Mesendoderm (in vitro differentiated cells): Measurements from ENCODE around the gene GGT7.

ENCODE experiments used
- DNase-seq: peaks from one replicate; pipeline ENCODE4 v3.0.0; 2013
- H2AK5ac ChIP-seq: 2 replicates; pipeline ENCODE4 v1.6.1; 2013; ENCODE audit warnings: low read length, inconsistent platforms
- H2BK120ac ChIP-seq: 2 replicates; pipeline ENCODE4 v1.6.1; 2013; ENCODE audit warnings: low read depth, mild to moderate bottlenecking, low read length, moderate library complexity, mixed read lengths
- H2BK15ac ChIP-seq: replicated peaks from 2 replicates; pipeline ENCODE4 v1.6.1; 2013; ENCODE audit warnings: low read depth, mild to moderate bottlenecking, moderate library complexity
- H2BK5ac ChIP-seq: 2 replicates; pipeline ENCODE4 v1.6.1; 2013; ENCODE audit warnings: low read length, inconsistent platforms
- H3K18ac ChIP-seq: 2 replicates; pipeline ENCODE4 v1.6.1; 2013; ENCODE audit warnings: mild to moderate bottlenecking, low read length, mixed read lengths
- H3K23ac ChIP-seq: one replicate; pipeline ENCODE4 v1.6.1; 2013; ENCODE audit warnings: low read length
- H3K27ac ChIP-seq: 2 replicates; pipeline ENCODE4 v1.5.1; 2013; ENCODE audit warnings: low read depth, mild to moderate bottlenecking, inconsistent platforms, low read length, moderate library complexity
- H3K27me3 ChIP-seq: 2 replicates; pipeline ENCODE4 v1.6.1; 2013; ENCODE audit warnings: low read length, control low read depth, mild to moderate bottlenecking, inconsistent platforms; ENCODE audit not compliant: insufficient read depth, poor library complexity
- H3K36me3 ChIP-seq: 2 replicates; pipeline ENCODE4 v1.6.1; 2013; ENCODE audit warnings: low read length, inconsistent platforms; ENCODE audit not compliant: control insufficient read depth, insufficient read depth
- H3K4ac ChIP-seq: one replicate; pipeline ENCODE4 v1.6.1; 2013; ENCODE audit warnings: low read depth, mild to moderate bottlenecking, low read length, moderate library complexity
- H3K4me1 ChIP-seq: 2 replicates; pipeline ENCODE4 v1.6.1; 2013; ENCODE audit warnings: low read depth, low read length, inconsistent platforms; ENCODE audit not compliant: control insufficient read depth
- H3K4me2 ChIP-seq: 2 replicates; pipeline ENCODE4 v1.6.1; 2013; ENCODE audit warnings: low read length
- H3K4me3 ChIP-seq: 2 replicates; pipeline ENCODE4 v1.5.1; 2013; ENCODE audit warnings: mild to moderate bottlenecking, low read length
- H3K56ac ChIP-seq: one replicate; pipeline ENCODE4 v1.6.1; 2013; ENCODE audit warnings: low read length
- H3K79me1 ChIP-seq: 2 replicates; pipeline ENCODE4 v1.6.1; 2013; ENCODE audit warnings: low read length, inconsistent platforms
- H3K79me2 ChIP-seq: 2 replicates; pipeline ENCODE4 v1.6.1; 2013; ENCODE audit warnings: mild to moderate bottlenecking, low read length; ENCODE audit not compliant: control insufficient read depth, insufficient read depth
- H3K9ac ChIP-seq: 2 replicates; pipeline ENCODE4 v1.6.1; 2013; ENCODE audit warnings: low read length, inconsistent platforms
- H4K5ac ChIP-seq: one replicate; pipeline ENCODE4 v1.6.1; 2013; ENCODE audit warnings: low read length
- H4K8ac ChIP-seq: one replicate; pipeline ENCODE4 v1.6.1; 2013; ENCODE audit warnings: low read depth, mild to moderate bottlenecking, control low read depth, low read length, moderate library complexity
- WGBS: extraction: QIAGEN DNeasy Blood & Tissue Kit; methylation state at CpG from one replicate; pipeline ENCODE4 v1.1.7; 2013; ENCODE audit warnings: low lambda C conversion rate, missing lambda C conversion rate; ENCODE audit not compliant: insufficient coverage; ENCODE audit errors: extremely low coverage; 5-methylcytosine and 5-hydroxymethylcytosine counted together

The GGT7 gene

DNA sequence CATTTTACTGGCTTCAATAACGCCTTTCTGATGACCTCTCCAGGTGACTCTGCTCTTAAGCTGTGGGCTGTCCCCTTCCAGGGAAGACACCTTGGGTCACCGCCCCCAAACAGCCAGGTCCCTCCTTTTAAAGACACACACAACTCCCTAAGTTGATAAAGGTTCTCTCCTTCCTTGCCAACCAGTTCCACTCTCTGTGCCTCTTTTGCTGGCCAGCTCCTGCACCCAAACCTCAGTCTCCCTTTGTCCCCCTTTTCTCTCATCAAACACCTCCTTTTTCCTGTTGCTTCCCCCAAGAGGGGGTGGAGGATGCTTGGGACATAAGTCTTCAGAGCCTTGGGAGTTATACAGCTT, 48.2 kb downstream of the GGT7 start:
- Histone ChIP-seq H3K56ac (peak overlapping the region; percentile 90), H3K4me1 (no peaks in the 10 kb centered on the region), H3K23ac (peak overlapping the region; percentile 3), H3K4me2 (peak overlapping the region; percentile 76), H3K27ac (no peak overlapping the region), H2BK120ac (no peak overlapping the region), H3K27me3 (no peaks in the 10 kb centered on the region), H3K4me3 (peak overlapping the region; percentile 67), H3K4ac (no peak overlapping the region), H3K9ac (peak overlapping the region; percentile 82), H3K79me1 (peaks cover 10% of the 10 kb centered on the region), H2AK5ac (no peak overlapping the region), H2BK15ac (no peak overlapping the region), H2BK5ac (no peak overlapping the region), H3K79me2 (no peaks in the 10 kb centered on the region), H4K8ac (no peak overlapping the region), H3K36me3 (no peaks in the 10 kb centered on the region), H4K5ac (no peak overlapping the region), H3K18ac (peak overlapping the region; percentile 95)
- no CpG with 5 or more reads among the region's 2 CpGs for WGBS
- peak; percentile 88 for DNase-seq

DNA sequence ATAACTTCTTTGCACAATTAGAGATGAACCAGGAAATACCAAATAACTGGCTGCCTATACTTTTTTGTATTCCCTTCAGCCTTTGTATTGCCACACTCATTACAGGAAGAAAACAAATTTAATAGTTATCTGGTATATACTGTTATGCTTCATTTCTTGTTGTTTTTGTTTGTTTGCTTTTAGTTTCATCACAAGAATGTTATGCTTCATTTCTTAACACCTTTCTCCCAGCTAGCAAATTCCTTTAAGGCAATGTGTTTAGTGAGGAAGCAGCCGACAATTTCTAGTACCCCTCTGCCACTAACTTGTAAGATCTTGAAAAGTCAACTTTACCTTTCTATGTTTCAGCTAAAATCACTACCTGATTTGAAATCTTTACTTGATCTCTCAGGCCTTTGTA, 48.6 kb downstream of the GGT7 start:
- no peak overlapping the region for H3K23ac ChIP-seq
- H2BK5ac ChIP-seq, result no peak overlapping the region
- no peaks in the 10 kb centered on the region for H3K36me3 ChIP-seq
- H4K8ac ChIP-seq, result no peak overlapping the region
- H3K18ac ChIP-seq, result no peak overlapping the region
- no peak overlapping the region for H2BK120ac ChIP-seq
- H3K4me3 ChIP-seq, result no peak overlapping the region
- no peak for DNase-seq
- no peak overlapping the region for H3K56ac ChIP-seq
- H3K27ac ChIP-seq, result no peak overlapping the region
- H3K79me1 ChIP-seq, result peaks cover 11% of the 10 kb centered on the region
- H3K79me2 ChIP-seq, result no peaks in the 10 kb centered on the region
- H3K4ac ChIP-seq, result no peak overlapping the region
- H3K4me2 ChIP-seq, result no peak overlapping the region
- H3K27me3 ChIP-seq, result no peaks in the 10 kb centered on the region
- no peak overlapping the region for H2AK5ac ChIP-seq
- no peak overlapping the region for H2BK15ac ChIP-seq
- H4K5ac ChIP-seq, result no peak overlapping the region
- no peaks in the 10 kb centered on the region for H3K4me1 ChIP-seq
- H3K9ac ChIP-seq, result no peak overlapping the region
- no CpG with 5 or more reads among the region's 1 CpG for WGBS

DNA sequence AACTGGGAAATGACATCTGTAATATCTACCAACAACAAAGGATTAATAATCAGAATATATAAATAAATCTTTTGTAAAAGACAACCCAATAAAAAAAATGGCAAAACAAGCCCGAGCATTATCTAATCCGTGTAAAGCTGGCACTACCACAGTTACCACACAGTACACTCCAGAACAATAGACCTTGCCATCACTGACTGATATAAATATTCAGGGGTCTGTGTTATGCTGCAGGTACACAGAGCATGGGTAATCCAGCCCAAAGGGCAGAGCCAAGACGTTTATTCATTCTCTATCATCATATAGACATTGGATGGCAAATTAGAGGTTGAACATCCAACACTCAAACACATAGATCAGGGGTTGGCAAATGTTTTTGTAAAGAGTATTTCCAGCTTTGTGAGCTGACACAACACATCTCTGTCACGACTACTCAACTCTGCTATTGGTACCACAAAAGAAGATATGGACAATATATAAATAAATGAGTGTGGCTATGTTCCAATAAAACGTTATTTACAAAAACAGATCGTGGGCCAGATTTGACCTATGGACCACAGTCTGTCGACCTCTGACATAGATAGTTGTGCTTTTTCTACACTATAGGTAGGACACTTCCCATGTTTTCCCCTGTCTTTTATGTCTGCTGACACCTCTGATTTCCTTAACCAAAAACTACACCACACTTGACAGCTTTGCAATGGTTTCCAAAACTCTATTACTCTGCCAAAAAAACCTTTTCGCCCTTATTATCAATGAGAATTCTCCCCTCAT, 51.7 kb downstream of the GGT7 start:
- H2BK15ac ChIP-seq, result no peak overlapping the region
- no peaks in the 10 kb centered on the region for H3K79me2 ChIP-seq
- H2BK120ac ChIP-seq, result no peak overlapping the region
- peaks cover 11% of the 10 kb centered on the region for H3K79me1 ChIP-seq
- no peaks in the 10 kb centered on the region for H3K27me3 ChIP-seq
- H2BK5ac ChIP-seq, result no peak overlapping the region
- no peak overlapping the region for H3K4me3 ChIP-seq
- H4K5ac ChIP-seq, result no peak overlapping the region
- H2AK5ac ChIP-seq, result no peak overlapping the region
- no peaks in the 10 kb centered on the region for H3K36me3 ChIP-seq
- H3K27ac ChIP-seq, result no peak overlapping the region
- no peak overlapping the region for H4K8ac ChIP-seq
- 100% methylated on average over 1 of the region's 8 CpGs for WGBS
- H3K18ac ChIP-seq, result no peak overlapping the region
- H3K56ac ChIP-seq, result no peak overlapping the region
- no peak overlapping the region for H3K4me2 ChIP-seq
- no peak overlapping the region for H3K23ac ChIP-seq
- H3K9ac ChIP-seq, result no peak overlapping the region
- no peak overlapping the region for H3K4ac ChIP-seq
- DNase-seq, result no peak
- H3K4me1 ChIP-seq, result no peaks in the 10 kb centered on the region

DNA sequence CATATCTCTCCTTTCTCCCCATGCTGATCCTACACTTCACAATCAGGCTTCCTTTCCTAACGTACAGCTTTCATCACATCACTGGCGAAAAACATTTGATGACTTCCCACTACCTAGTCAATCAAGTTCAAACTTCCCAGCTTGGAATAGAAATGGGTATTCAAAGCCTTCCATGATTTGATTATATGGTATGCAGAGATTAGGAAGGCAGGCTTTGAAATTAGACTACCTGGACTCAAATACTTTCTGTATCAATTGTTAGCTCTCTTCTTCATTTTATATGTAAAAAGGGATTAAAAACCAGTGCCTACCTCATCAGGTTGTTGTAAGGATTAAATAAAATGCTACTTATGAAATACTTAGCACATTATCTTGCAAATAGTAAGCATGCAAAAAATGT, 54.9 kb downstream of the GGT7 start:
- WGBS, result no CpG with 5 or more reads among the region's 2 CpGs
- no peak overlapping the region for H4K5ac ChIP-seq
- DNase-seq, result no peak

DNA sequence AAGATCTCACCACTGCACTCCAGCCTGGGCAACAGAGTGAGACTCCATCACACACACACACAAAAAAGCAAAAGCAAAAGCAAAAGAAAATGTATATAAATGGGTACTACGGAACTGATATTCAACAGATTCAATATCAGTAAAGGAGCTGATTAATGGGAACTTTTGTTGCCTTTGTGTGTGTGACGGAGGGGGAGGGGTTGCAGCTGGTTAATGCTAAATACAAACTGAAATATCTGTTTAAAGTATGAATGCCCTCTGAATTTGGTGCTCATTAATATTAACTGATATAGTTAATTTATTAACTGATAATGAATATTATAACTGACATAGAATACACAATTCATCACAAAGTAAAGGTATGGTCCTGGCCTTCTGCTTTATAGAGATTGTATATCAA, 55.6 kb downstream of the GGT7 start:
- H3K79me2 ChIP-seq, result no peaks in the 10 kb centered on the region
- no peak overlapping the region for H3K4me2 ChIP-seq
- H3K4me3 ChIP-seq, result no peak overlapping the region
- no peak overlapping the region for H4K8ac ChIP-seq
- H3K27ac ChIP-seq, result no peak overlapping the region
- H2BK15ac ChIP-seq, result no peak overlapping the region
- no peak overlapping the region for H3K18ac ChIP-seq
- H3K9ac ChIP-seq, result no peak overlapping the region
- peaks cover 7% of the 10 kb centered on the region for H3K79me1 ChIP-seq
- WGBS, result no CpG with 5 or more reads among the region's 2 CpGs
- H3K23ac ChIP-seq, result no peak overlapping the region
- no peaks in the 10 kb centered on the region for H3K27me3 ChIP-seq
- no peak overlapping the region for H2AK5ac ChIP-seq
- H4K5ac ChIP-seq, result no peak overlapping the region
- no peaks in the 10 kb centered on the region for H3K36me3 ChIP-seq
- no peak overlapping the region for H3K56ac ChIP-seq
- no peaks in the 10 kb centered on the region for H3K4me1 ChIP-seq
- no peak overlapping the region for H2BK120ac ChIP-seq
- DNase-seq, result no peak
- no peak overlapping the region for H3K4ac ChIP-seq
- H2BK5ac ChIP-seq, result no peak overlapping the region

More for the DNA sequence above, 54.9 kb downstream of the GGT7 start:
- Histone ChIP-seq H3K4me2 (no peak overlapping the region), H2BK15ac (no peak overlapping the region), H3K4ac (no peak overlapping the region), H2BK120ac (no peak overlapping the region), H3K18ac (no peak overlapping the region), H3K23ac (no peak overlapping the region), H3K27ac (no peak overlapping the region), H2AK5ac (no peak overlapping the region), H3K36me3 (no peaks in the 10 kb centered on the region), H3K79me2 (no peaks in the 10 kb centered on the region), H3K4me3 (no peak overlapping the region), H3K9ac (no peak overlapping the region), H4K8ac (no peak overlapping the region), H2BK5ac (no peak overlapping the region), H3K27me3 (no peaks in the 10 kb centered on the region), H3K56ac (no peak overlapping the region), H3K79me1 (peaks cover 11% of the 10 kb centered on the region), H3K4me1 (no peaks in the 10 kb centered on the region)

DNA sequence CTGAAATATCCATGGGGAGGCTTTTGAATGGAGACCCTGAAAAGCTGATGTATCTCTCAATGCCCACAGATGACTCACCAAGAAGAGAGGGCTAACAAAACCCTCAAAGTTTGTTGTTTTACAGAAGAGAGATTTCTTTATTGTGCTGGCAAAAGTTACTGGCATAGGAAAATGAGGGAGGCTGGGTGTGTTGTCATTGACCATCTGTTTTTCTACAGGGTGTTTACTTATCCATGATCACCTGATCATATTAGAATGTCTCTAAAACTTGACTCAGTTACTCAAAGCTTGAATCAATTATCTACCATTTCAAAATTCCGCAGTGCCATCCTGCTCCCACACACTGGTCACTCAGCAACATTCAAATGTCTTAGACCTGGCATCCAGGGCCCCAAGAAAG, 57.0 kb downstream of the GGT7 start:
- Histone ChIP-seq H3K4me1 (no peaks in the 10 kb centered on the region), H2BK120ac (no peak overlapping the region), H3K79me2 (no peaks in the 10 kb centered on the region), H3K56ac (no peak overlapping the region), H2BK15ac (no peak overlapping the region), H3K23ac (no peak overlapping the region), H2AK5ac (no peak overlapping the region), H3K4me2 (no peak overlapping the region), H4K8ac (no peak overlapping the region), H3K4ac (no peak overlapping the region), H3K27me3 (no peaks in the 10 kb centered on the region), H3K4me3 (no peak overlapping the region), H3K36me3 (no peaks in the 10 kb centered on the region), H3K18ac (no peak overlapping the region), H4K5ac (no peak overlapping the region), H3K79me1 (peaks cover 4% of the 10 kb centered on the region), H2BK5ac (no peak overlapping the region), H3K27ac (no peak overlapping the region), H3K9ac (no peak overlapping the region)
- no CpG with 5 or more reads among the region's 1 CpG for WGBS
- no peak for DNase-seq
